RWPE2 (cell line): ENCODE measurements around the gene PGS1.

Experiments
- ATAC-seq: fragments of 200-7000 bp; cut with Tn5 transposase; 3 replicates; pipeline ENCODE4 v1.9.1; 2021; ENCODE audit warnings: low read depth
- DNase-seq: peaks from one replicate; pipeline ENCODE4 v3.0.0-alpha.2; 2020; ENCODE audit warnings: low spot score
- H3K27ac ChIP-seq: fragments of 450-650 bp; 2 replicates; pipeline ENCODE4 v1.5.1; 2017; ENCODE audit warnings: mild to moderate bottlenecking; ENCODE audit not compliant: poor library complexity, severe bottlenecking
- H3K27me3 ChIP-seq: fragments of 250-450 bp; sonication (Bioruptor Pico); 2 replicates; pipeline ENCODE4 v1.5.1; 2021; ENCODE audit warnings: mild to moderate bottlenecking, moderate library complexity; ENCODE audit not compliant: insufficient read depth, poor library complexity, severe bottlenecking
- H3K36me3 ChIP-seq: fragments of 250-450 bp; sonication (Bioruptor Pico); 2 replicates; pipeline ENCODE4 v1.5.1; 2020; ENCODE audit warnings: low read depth, mild to moderate bottlenecking, moderate library complexity
- H3K4me1 ChIP-seq: fragments of 250-450 bp; sonication (Bioruptor Pico); 2 replicates; pipeline ENCODE4 v1.5.1; 2021; ENCODE audit warnings: mild to moderate bottlenecking, moderate library complexity; ENCODE audit not compliant: insufficient read depth, poor library complexity, severe bottlenecking
- H3K4me3 ChIP-seq: fragments of 250-450 bp; sonication (Bioruptor Pico); 2 replicates; pipeline ENCODE4 v1.5.1; 2021; ENCODE audit warnings: mild to moderate bottlenecking, moderate library complexity; ENCODE audit not compliant: severe bottlenecking
- H3K9me3 ChIP-seq: fragments of 250-450 bp; sonication (Bioruptor Pico); 2 replicates; pipeline ENCODE4 v1.5.1; 2021; ENCODE audit warnings: mild to moderate bottlenecking, moderate library complexity; ENCODE audit not compliant: severe bottlenecking
- TF ChIP-seq, protein P1 (sequence below): fragments of 450-650 bp; IDR thresholded peaks from one replicate; pipeline ENCODE4 v1.5.1; 2017; ENCODE audit warnings: mild to moderate bottlenecking, moderate library complexity; ENCODE audit not compliant: poor library complexity, severe bottlenecking

Gene PGS1

GRCh38 chr17:78468366-78468765 lies 89.9 kb downstream of the PGS1 start:
- H3K27ac ChIP-seq: no peak overlapping the region
- DNase-seq (no peak), ATAC-seq (no peak)
- H3K4me1 ChIP-seq: no peaks in the 10 kb centered on the region
- no peaks in the 10 kb centered on the region for H3K9me3 ChIP-seq
- TF ChIP-seq, protein P1, sequence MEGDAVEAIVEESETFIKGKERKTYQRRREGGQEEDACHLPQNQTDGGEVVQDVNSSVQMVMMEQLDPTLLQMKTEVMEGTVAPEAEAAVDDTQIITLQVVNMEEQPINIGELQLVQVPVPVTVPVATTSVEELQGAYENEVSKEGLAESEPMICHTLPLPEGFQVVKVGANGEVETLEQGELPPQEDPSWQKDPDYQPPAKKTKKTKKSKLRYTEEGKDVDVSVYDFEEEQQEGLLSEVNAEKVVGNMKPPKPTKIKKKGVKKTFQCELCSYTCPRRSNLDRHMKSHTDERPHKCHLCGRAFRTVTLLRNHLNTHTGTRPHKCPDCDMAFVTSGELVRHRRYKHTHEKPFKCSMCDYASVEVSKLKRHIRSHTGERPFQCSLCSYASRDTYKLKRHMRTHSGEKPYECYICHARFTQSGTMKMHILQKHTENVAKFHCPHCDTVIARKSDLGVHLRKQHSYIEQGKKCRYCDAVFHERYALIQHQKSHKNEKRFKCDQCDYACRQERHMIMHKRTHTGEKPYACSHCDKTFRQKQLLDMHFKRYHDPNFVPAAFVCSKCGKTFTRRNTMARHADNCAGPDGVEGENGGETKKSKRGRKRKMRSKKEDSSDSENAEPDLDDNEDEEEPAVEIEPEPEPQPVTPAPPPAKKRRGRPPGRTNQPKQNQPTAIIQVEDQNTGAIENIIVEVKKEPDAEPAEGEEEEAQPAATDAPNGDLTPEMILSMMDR: no peak
- H3K27me3 ChIP-seq: no peaks in the 10 kb centered on the region
- no peak overlapping the region for H3K4me3 ChIP-seq
- H3K36me3 ChIP-seq: no peaks in the 10 kb centered on the region

- H3K27me3 ChIP-seq: no peaks in the 10 kb centered on the region
- no peaks in the 10 kb centered on the region for H3K4me1 ChIP-seq
- TF ChIP-seq, protein P1: no peak
- no peak overlapping the region for H3K27ac ChIP-seq
- H3K4me3 ChIP-seq: no peak overlapping the region
- no peak for DNase-seq
- no peak for ATAC-seq
- no peaks in the 10 kb centered on the region for H3K36me3 ChIP-seq
- no peaks in the 10 kb centered on the region for H3K9me3 ChIP-seq
These were observed 91.0 kb downstream of the PGS1 start for GRCh38 chr17:78469443-78469842.

- ATAC-seq (no peak), DNase-seq (no peak)
- H3K27ac ChIP-seq: no peak overlapping the region
- no peaks in the 10 kb centered on the region for H3K9me3 ChIP-seq
- H3K4me1 ChIP-seq: no peaks in the 10 kb centered on the region
- TF ChIP-seq, protein P1: no peak
- no peaks in the 10 kb centered on the region for H3K36me3 ChIP-seq
- H3K4me3 ChIP-seq: no peak overlapping the region
- H3K27me3 ChIP-seq: no peaks in the 10 kb centered on the region
These were observed 93.2 kb downstream of the PGS1 start for GRCh38 chr17:78471635-78472034.

DNA sequence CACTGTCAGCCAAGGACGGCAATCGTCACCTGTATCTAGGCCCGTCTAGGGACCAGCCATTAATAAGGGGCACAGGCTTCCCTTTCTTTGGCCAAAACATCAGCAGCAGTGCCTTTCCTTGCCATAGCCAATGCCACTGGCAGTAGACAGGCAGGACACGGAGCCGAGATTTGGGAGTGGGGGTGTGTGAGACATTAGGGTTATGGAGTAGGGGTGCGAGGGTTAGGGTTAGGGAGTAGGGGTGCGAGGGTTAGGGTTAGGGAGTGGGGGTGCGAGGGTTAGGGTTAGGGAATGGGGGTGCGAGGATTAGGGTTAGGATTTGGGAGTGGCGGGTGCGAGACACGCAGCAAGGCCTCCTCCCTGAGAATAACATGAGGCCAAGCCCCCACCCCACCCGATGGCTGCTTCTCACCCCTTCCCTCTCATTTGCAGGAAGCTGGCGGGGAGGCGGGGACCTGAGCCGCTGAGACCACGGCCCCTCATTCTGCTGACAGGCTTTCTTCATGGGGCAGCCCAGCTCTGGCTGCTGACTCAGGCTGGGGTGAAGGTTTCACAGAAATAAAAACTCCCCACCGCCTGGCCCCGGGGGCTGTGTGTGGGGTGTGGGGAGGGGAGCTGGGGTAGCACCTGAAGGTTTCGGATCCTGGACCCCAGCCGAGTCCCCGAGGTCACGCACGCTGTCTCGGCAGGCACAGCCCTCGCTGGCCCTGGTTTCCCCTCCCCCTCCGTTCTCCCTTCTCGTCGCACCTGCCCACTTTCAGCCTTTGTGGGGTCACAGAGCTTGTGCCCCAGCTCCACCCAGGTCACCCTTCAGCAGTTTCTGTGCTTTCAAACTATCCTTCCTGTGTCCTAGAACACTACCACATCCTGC lies 93.8 kb downstream of the PGS1 start:
- ATAC-seq: no peak
- no peak for DNase-seq

More for the DNA sequence above, 93.8 kb downstream of the PGS1 start:
- Histone ChIP-seq H3K27me3 (no peaks in the 10 kb centered on the region), H3K9me3 (no peaks in the 10 kb centered on the region), H3K27ac (no peak overlapping the region), H3K4me3 (no peak overlapping the region), H3K4me1 (no peaks in the 10 kb centered on the region), H3K36me3 (no peaks in the 10 kb centered on the region)
- TF ChIP-seq, protein P1: no peak
